H9 (cell line): ENCODE data around the gene MTHFD1L. TPM values are rescaled to one million over a fixed set of nuclear protein-coding genes. Genes with fewer than 3 reads are reported as not detected.

Experiments used
- DNase-seq: peaks from one replicate; pipeline ENCODE4 v3.0.0-alpha.2; 2017
- H2AFZ ChIP-seq: one replicate; pipeline ENCODE4 v1.6.1; 2013; ENCODE audit warnings: mild to moderate bottlenecking, low read length, control low read depth, moderate library complexity
- H2AK5ac ChIP-seq: 2 replicates; pipeline ENCODE4 v1.6.1; 2013; ENCODE audit warnings: low read length, control low read depth, mixed read lengths; ENCODE audit not compliant: insufficient read length
- H2BK120ac ChIP-seq: one replicate; pipeline ENCODE4 v1.6.1; 2013; ENCODE audit warnings: low read depth, mild to moderate bottlenecking, low read length, control low read depth, inconsistent platforms; ENCODE audit not compliant: poor library complexity, severe bottlenecking
- H2BK12ac ChIP-seq: 2 replicates; pipeline ENCODE4 v1.6.1; 2013; ENCODE audit warnings: low read length, control low read depth, mixed read lengths, low read depth; ENCODE audit not compliant: insufficient read length
- H2BK15ac ChIP-seq: 2 replicates; pipeline ENCODE4 v1.6.1; 2013; ENCODE audit warnings: low read depth, low read length, control low read depth
- H2BK20ac ChIP-seq: one replicate; pipeline ENCODE4 v1.6.1; 2013; ENCODE audit warnings: low read depth, mild to moderate bottlenecking, low read length, control low read depth, inconsistent platforms; ENCODE audit not compliant: poor library complexity, severe bottlenecking
- H2BK5ac ChIP-seq: 2 replicates; pipeline ENCODE4 v1.6.1; 2013; ENCODE audit warnings: low read length, control low read depth, mixed read lengths; ENCODE audit not compliant: insufficient read length
- H3K14ac ChIP-seq: 2 replicates; pipeline ENCODE4 v1.6.1; 2013; ENCODE audit warnings: low read length, control low read depth; ENCODE audit not compliant: insufficient read depth
- H3K18ac ChIP-seq: 2 replicates; pipeline ENCODE4 v1.6.1; 2013; ENCODE audit warnings: low read depth, mild to moderate bottlenecking, mixed read lengths, low read length, control low read depth; ENCODE audit not compliant: insufficient read length
- H3K23ac ChIP-seq: 2 replicates; pipeline ENCODE4 v1.6.1; 2013; ENCODE audit warnings: low read length, control low read depth, mixed read lengths, low read depth; ENCODE audit not compliant: insufficient read length
- H3K23me2 ChIP-seq: 2 replicates; pipeline ENCODE4 v1.6.1; 2013; ENCODE audit warnings: low read depth, mild to moderate bottlenecking, mixed read lengths, low read length, control low read depth; ENCODE audit not compliant: insufficient read length, poor library complexity, severe bottlenecking
- H3K27ac ChIP-seq: 2 replicates; pipeline ENCODE4 v1.5.1; 2013; ENCODE audit warnings: low read length, control low read depth, mixed read lengths, low read depth; ENCODE audit not compliant: insufficient read length
- H3K27me3 ChIP-seq: 2 replicates; pipeline ENCODE4 v1.6.1; 2013; ENCODE audit warnings: low read length, control low read depth, inconsistent platforms; ENCODE audit not compliant: insufficient read depth
- H3K4ac ChIP-seq: 2 replicates; pipeline ENCODE4 v1.6.1; 2013; ENCODE audit warnings: low read depth, mild to moderate bottlenecking, control low read depth, inconsistent platforms, low read length, moderate library complexity
- H3K4me1 ChIP-seq: 2 replicates; pipeline ENCODE4 v1.6.1; 2013; ENCODE audit warnings: low read length, control low read depth, inconsistent platforms; ENCODE audit not compliant: insufficient read depth
- H3K4me2 ChIP-seq: 2 replicates; pipeline ENCODE4 v1.6.1; 2013; ENCODE audit warnings: low read length, control low read depth, mixed read lengths; ENCODE audit not compliant: insufficient read length, insufficient read depth
- H3K56ac ChIP-seq: 2 replicates; pipeline ENCODE4 v1.6.1; 2013; ENCODE audit warnings: low read depth, mild to moderate bottlenecking, mixed read lengths, low read length, control low read depth; ENCODE audit not compliant: insufficient read length
- H3K79me1 ChIP-seq: 2 replicates; pipeline ENCODE4 v1.6.1; 2013; ENCODE audit warnings: low read depth, mild to moderate bottlenecking, moderate library complexity, low read length, control low read depth, inconsistent platforms; ENCODE audit not compliant: insufficient read depth, poor library complexity, severe bottlenecking
- H3K79me2 ChIP-seq: 2 replicates; pipeline ENCODE4 v1.6.1; 2013; ENCODE audit warnings: low read length, control low read depth, inconsistent platforms; ENCODE audit not compliant: insufficient read depth
- H3K9ac ChIP-seq: 2 replicates; pipeline ENCODE4 v1.6.1; 2013; ENCODE audit warnings: low read length, control low read depth, mixed read lengths; ENCODE audit not compliant: insufficient read length; ENCODE audit errors: extremely low read depth
- H3K9me3 ChIP-seq: one replicate; pipeline ENCODE4 v1.6.1; 2013; ENCODE audit warnings: low read depth, low read length, inconsistent platforms; ENCODE audit not compliant: control insufficient read depth
- H3T11ph ChIP-seq: one replicate; pipeline ENCODE4 v1.6.1; 2013; ENCODE audit warnings: mild to moderate bottlenecking, low read length, control low read depth, inconsistent platforms
- H4K20me1 ChIP-seq: one replicate; pipeline ENCODE4 v1.6.1; 2013; ENCODE audit not compliant: control insufficient read depth, insufficient read length, insufficient read depth
- H4K5ac ChIP-seq: 2 replicates; pipeline ENCODE4 v1.6.1; 2013; ENCODE audit warnings: low read depth, mild to moderate bottlenecking, mixed read lengths, low read length, control low read depth; ENCODE audit not compliant: insufficient read length
- H4K8ac ChIP-seq: replicated peaks from 2 replicates; pipeline ENCODE4 v1.6.1; 2013; ENCODE audit warnings: low read length, control low read depth, mixed read lengths, low read depth; ENCODE audit not compliant: insufficient read length
- H4K91ac ChIP-seq: 2 replicates; pipeline ENCODE4 v1.6.1; 2013; ENCODE audit warnings: low read depth, mild to moderate bottlenecking, moderate library complexity, mixed read lengths, low read length, control low read depth; ENCODE audit not compliant: insufficient read length
- H3K27ac Mint-ChIP-seq, 3 experiments: 2 replicates in 2 of 3; 3 replicates in 1 of 3; pipeline ENCODE4 v1.8.0; 2020 to 2021; ENCODE audit warnings: mixed read lengths in 3 of 3, mild to moderate bottlenecking in 1 of 3, moderate library complexity in 1 of 3
- H3K27me3 Mint-ChIP-seq: 2 replicates; pipeline ENCODE4 v1.8.0; 2021; ENCODE audit warnings: low read depth, mild to moderate bottlenecking, moderate library complexity, mixed read lengths
- H3K36me3 Mint-ChIP-seq, 3 experiments: 2 replicates in 2 of 3; 3 replicates in 1 of 3; pipeline ENCODE4 v1.8.0; 2020 to 2021; ENCODE audit warnings: low read depth in 3 of 3, mixed read lengths in 3 of 3; ENCODE audit not compliant: insufficient read depth in 1 of 3
- H3K4me1 Mint-ChIP-seq, 2 experiments: 2 replicates each; pipeline ENCODE4 v1.8.0; 2020; ENCODE audit warnings: mixed read lengths in 2 of 2
- H3K4me3 Mint-ChIP-seq, 2 experiments: 2 replicates in 1 of 2; 3 replicates in 1 of 2; pipeline ENCODE4 v1.8.0; 2020 to 2021; ENCODE audit warnings: mild to moderate bottlenecking in 2 of 2, mixed read lengths in 2 of 2, moderate library complexity in 1 of 2
- H3K9me3 Mint-ChIP-seq, 2 experiments: 2 replicates in 1 of 2; 3 replicates in 1 of 2; pipeline ENCODE4 v1.8.0; 2020; ENCODE audit warnings: mild to moderate bottlenecking in 2 of 2, mixed read lengths in 2 of 2, moderate library complexity in 1 of 2
- CTCF ChIP-seq: fragments of 200-600 bp; sonication (generic); conservative IDR thresholded peaks from 3 replicates; pipeline ENCODE4 v1.8.0; 2021; ENCODE audit warnings: antibody characterized with exemption, mild to moderate bottlenecking
- WGBS: extraction: QIAGEN DNeasy Blood & Tissue Kit; methylation state at CpG from one replicate; pipeline ENCODE4 v1.1.7; 2013; ENCODE audit warnings: missing lambda C conversion rate, low lambda C conversion rate, mixed read lengths; ENCODE audit not compliant: insufficient read length; ENCODE audit errors: extremely low coverage; 5-methylcytosine and 5-hydroxymethylcytosine counted together
- total RNA-seq: library from RNA; stranded (reverse); gene quantifications from 2 replicates; pipeline ENCODE4 v1.2.1, GENCODE V29; 2021

The MTHFD1L gene
- total RNA-seq, 1 experiment from 2014 or later, result 90.2 TPM

GRCh38 chr6:151128763-151129370, 263.4 kb downstream of the MTHFD1L start:
- no peak overlapping the region for H2BK5ac ChIP-seq
- H3K27ac Mint-ChIP-seq, result peak overlapping the region in 2 of 3 experiments; percentile 41 to 80; a peak in 2 of 7 replicates
- no peaks in the 10 kb centered on the region for H3K23me2 ChIP-seq
- H3K27me3 ChIP-seq, result no peaks in the 10 kb centered on the region
- no peak overlapping the region for H3K4me2 ChIP-seq
- no peaks in the 10 kb centered on the region for H3K79me1 ChIP-seq
- peaks cover 7% of the 10 kb centered on the region for H3K27me3 Mint-ChIP-seq
- H3K23ac ChIP-seq, result no peak overlapping the region
- H2BK20ac ChIP-seq, result no peak overlapping the region
- no peak overlapping the region for H2AK5ac ChIP-seq
- H4K5ac ChIP-seq, result no peak overlapping the region
- no peak overlapping the region for H4K91ac ChIP-seq
- no peak overlapping the region; the same call in 1 of the 2 replicates for H2BK15ac ChIP-seq
- H2AFZ ChIP-seq, result no peak overlapping the region
- H3K36me3 Mint-ChIP-seq, result peaks cover 0 to 15% (median 2%) of the 10 kb centered on the region in 3 experiments; a peak in 2 of 7 replicates
- H3K4ac ChIP-seq, result no peak overlapping the region
- H3K4me1 ChIP-seq, result peaks cover 2% of the 10 kb centered on the region; the same call in 1 of the 2 replicates
- no peak overlapping the region for H3K56ac ChIP-seq
- H3K27ac ChIP-seq, result no peak overlapping the region
- H2BK120ac ChIP-seq, result no peak overlapping the region
- no peaks in the 10 kb centered on the region for H3K9me3 ChIP-seq
- H3K9ac ChIP-seq, result no peak overlapping the region
- no peak overlapping the region for H3K4me3 Mint-ChIP-seq
- peak overlapping the region; percentile 65; the same call in 1 of the 2 replicates for H3K14ac ChIP-seq
- no peak overlapping the region for H4K8ac ChIP-seq
- no CpG with 5 or more reads among the region's 5 CpGs for WGBS
- H3K9me3 Mint-ChIP-seq, result peaks cover 7 to 8% of the 10 kb centered on the region in 2 experiments; a peak in 4 of 5 replicates
- TF ChIP-seq CTCF, result no peak
- peak overlapping the region; percentile 70 for H3K18ac ChIP-seq
- no peaks in the 10 kb centered on the region for H4K20me1 ChIP-seq
- H3T11ph ChIP-seq, result no peak overlapping the region
- H2BK12ac ChIP-seq, result no peak overlapping the region
- H3K79me2 ChIP-seq, result no peaks in the 10 kb centered on the region
- peaks cover 36 to 38% of the 10 kb centered on the region in 2 experiments for H3K4me1 Mint-ChIP-seq
- peak; percentile 81 for DNase-seq
